ENCODE measurements around the gene UTP20.

The UTP20 gene

GRCh38 chr12:101436136-101436535 lies 156.2 kb downstream of the UTP20 start:
- DNase-seq (ENCODE audit: low read depth), result no peak
